Endothelial cell of umbilical vein (primary cell): ENCODE data around the gene CDC42BPB. TPM values are rescaled to one million over a fixed set of nuclear protein-coding genes. Genes with fewer than 3 reads are reported as not detected.

ENCODE experiments used
- BruUV-seq: library from RNA; stranded (reverse); fragments of 400-500 nt; replicated peaks from 2 replicates; lab custom pipeline; 2021; lab: Mats Ljungman, UMichigan
- CTCF ChIA-PET: fragments of 300-600, 350-600 bp; sonication (Branson Sonifier 250); formaldehyde crosslinking; loops from one replicate; lab custom pipeline; 2021; ENCODE audit warnings: antibody characterized with exemption, inconsistent platforms; lab: Charles Lee
- POLR2A ChIA-PET: fragments of 300-600, 350-600 bp; sonication (Branson Sonifier 250); formaldehyde crosslinking; loops from one replicate; lab custom pipeline; 2021; ENCODE audit warnings: antibody characterized with exemption, inconsistent platforms; lab: Charles Lee
- DNase-seq: peaks from one replicate; pipeline ENCODE4 v3.0.0-alpha.2; 2011; ENCODE audit warnings: low read depth, low spot score
- FAIRE-seq: peaks from 2 replicates; lab custom pipeline; 2011; peaks lifted over from hg19 to GRCh38; lab: Jason Lieb, UNC
- H2AFZ ChIP-seq: 2 replicates; pipeline ENCODE4 v1.6.0; 2012; ENCODE audit warnings: low read depth, low read length, control low read depth, inconsistent platforms
- H3K27ac ChIP-seq: 2 replicates; pipeline ENCODE4 v1.5.1; 2011; ENCODE audit warnings: low read depth, mild to moderate bottlenecking, control low read depth, low read length, moderate library complexity; ENCODE audit not compliant: insufficient read depth
- H3K27me3 ChIP-seq, 2 experiments: 2 replicates each; pipeline versions ENCODE4 v1.6.0 to v1.6.1; 2011; ENCODE audit warnings: low read length in 2 of 2, mixed read lengths in 1 of 2; ENCODE audit not compliant: control insufficient read depth in 2 of 2, insufficient read depth in 2 of 2
- H3K36me3 ChIP-seq, 2 experiments: 2 replicates in 1 of 2; 3 replicates in 1 of 2; pipeline ENCODE4 v1.5.1; 2011; ENCODE audit warnings: low read length in 2 of 2, mild to moderate bottlenecking in 1 of 2, moderate library complexity in 1 of 2; ENCODE audit not compliant: control insufficient read depth in 2 of 2, insufficient read depth in 2 of 2; ENCODE audit errors: extremely low read depth in 1 of 2
- H3K4me1 ChIP-seq: 3 replicates; pipeline ENCODE4 v1.5.1; 2011; ENCODE audit warnings: mild to moderate bottlenecking, low read length; ENCODE audit not compliant: control insufficient read depth, insufficient read depth; ENCODE audit errors: extremely low read depth
- H3K4me2 ChIP-seq: 2 replicates; pipeline ENCODE4 v1.6.1; 2011; ENCODE audit warnings: low read length, control low read depth, mixed read lengths; ENCODE audit not compliant: insufficient read depth
- H3K4me3 ChIP-seq, 3 experiments: fragments of 200-600 bp in 1 of 3; sonication (generic), shearing (Covaris generic) in 1 of 3; replicated peaks in 1 of 3; 2 replicates each; pipeline ENCODE4 v1.5.1; 2011 to 2016; ENCODE audit warnings: control low read depth in 3 of 3, low read length in 3 of 3, mild to moderate bottlenecking in 2 of 3, inconsistent platforms in 1 of 3, low read depth in 1 of 3, moderate library complexity in 1 of 3; ENCODE audit not compliant: insufficient read depth in 1 of 3
- H3K79me2 ChIP-seq: 2 replicates; pipeline ENCODE4 v1.6.0; 2012; ENCODE audit warnings: low read length, inconsistent platforms; ENCODE audit not compliant: control insufficient read depth, insufficient read depth
- H3K9ac ChIP-seq: replicated peaks from 2 replicates; pipeline ENCODE3; 2011; ENCODE audit warnings: low read length, control low read depth; ENCODE audit not compliant: insufficient read depth; ENCODE audit errors: extremely low read depth
- H3K9me1 ChIP-seq: replicated peaks from 3 replicates; pipeline ENCODE4 v1.6.0; 2011; ENCODE audit warnings: mild to moderate bottlenecking, low read length; ENCODE audit not compliant: control insufficient read depth, insufficient read depth; ENCODE audit errors: extremely low read depth
- H3K9me3 ChIP-seq: replicated peaks from 2 replicates; pipeline ENCODE4 v1.5.1; 2012; ENCODE audit warnings: low read length, inconsistent platforms; ENCODE audit not compliant: control insufficient read depth, insufficient read depth
- H4K20me1 ChIP-seq: replicated peaks from 2 replicates; pipeline ENCODE3; 2011; ENCODE audit warnings: mild to moderate bottlenecking, low read length; ENCODE audit not compliant: control insufficient read depth, insufficient read depth; ENCODE audit errors: extremely low read depth
- CTCF ChIP-seq, 2 donors: IDR thresholded peaks; 1 replicate in 1 of 2; 2 replicates in 1 of 2; pipeline ENCODE4 v1.5.1; 2011; ENCODE audit warnings: low read length in 2 of 2, mild to moderate bottlenecking in 2 of 2, moderate library complexity in 2 of 2, control low read depth in 1 of 2, inconsistent platforms in 1 of 2, low read depth in 1 of 2; ENCODE audit not compliant: insufficient read depth in 1 of 2; ENCODE audit errors: extremely low read depth in 1 of 2
- EZH2 ChIP-seq: IDR thresholded peaks from 2 replicates; pipeline ENCODE4 v1.6.1; 2012; ENCODE audit warnings: borderline replicate concordance, low read depth, mild to moderate bottlenecking, moderate library complexity, low read length, inconsistent platforms; ENCODE audit not compliant: severe bottlenecking
- FOS ChIP-seq: IDR thresholded peaks from 2 replicates; pipeline ENCODE4 v1.6.1; 2011; ENCODE audit warnings: mild to moderate bottlenecking, low read length, moderate library complexity, borderline replicate concordance; ENCODE audit not compliant: insufficient read depth
- GATA2 ChIP-seq: IDR thresholded peaks from 2 replicates; pipeline ENCODE4 v1.7.0; 2011; ENCODE audit warnings: low read depth, mild to moderate bottlenecking, moderate library complexity, mixed read lengths, low read length; ENCODE audit not compliant: insufficient read length, insufficient read depth
- JUN ChIP-seq: IDR thresholded peaks from 2 replicates; pipeline ENCODE4 v1.6.1; 2011; ENCODE audit warnings: borderline replicate concordance, low read depth; ENCODE audit not compliant: insufficient read length, insufficient read depth
- MAX ChIP-seq: IDR thresholded peaks from 2 replicates; pipeline ENCODE4 v1.6.1; 2011; ENCODE audit not compliant: insufficient read depth, insufficient read length
- POLR2AphosphoS5 ChIP-seq: IDR thresholded peaks from 2 replicates; pipeline ENCODE4 v1.6.1; 2012; ENCODE audit warnings: low read depth, mild to moderate bottlenecking, control low read depth, low read length, moderate library complexity; ENCODE audit not compliant: insufficient read depth
- dilution Hi-C: fragments of 300-500 bp; cut with MboI; formaldehyde crosslinking; loops from one replicate; pipeline ENCODE4 v1.15.0; 2019; ENCODE audit warnings: low sequenced_read_pairs; ENCODE audit not compliant: extremely low pct_ligation_motif_present
- intact Hi-C: fragments of 100-400 bp; cut with micrococcal nuclease; formaldehyde crosslinking; loops from one replicate; pipeline ENCODE4 v1.10.0; 2022
- polyA plus RNA-seq, 4 experiments: library from polyadenylated mRNA; depleted of rRNA in 3 of 4; stranded (reverse) in 3 of 4; unstranded in 1 of 4; fragments of >200 nt; gene quantifications; 2 replicates each; pipeline versions ENCODE4 v1.2.1 to v1.2.3, GENCODE V29; 2011 to 2012; ENCODE audit warnings: missing spikeins in 1 of 4
- total RNA-seq: library from RNA; stranded (reverse); gene quantifications from 2 replicates; pipeline ENCODE4 v1.2.3, GENCODE V29; 2021

CDC42BPB gene
- total and polyA plus RNA-seq, 2 donors (not counting 3 experiments of a cell fraction or from before 2014, with no cell fraction given) = 82.6 to 131 TPM

- Histone ChIP-seq H3K27me3 (no peaks in the 10 kb centered on the region), H3K36me3 (no peaks in the 10 kb centered on the region), H3K9me3 (no peaks in the 10 kb centered on the region), H2AFZ (no peak overlapping the region), H3K4me1 (peaks cover 22% of the 10 kb centered on the region), H3K9me1 (no peaks in the 10 kb centered on the region), H3K4me3 (no peak overlapping the region), H4K20me1 (no peaks in the 10 kb centered on the region), H3K79me2 (no peaks in the 10 kb centered on the region), H3K27ac (no peak overlapping the region), H3K9ac (no peak overlapping the region), H3K4me2 (no peak overlapping the region)
- BruUV-seq = no TSS peak
- FAIRE-seq (no peak), DNase-seq (no peak)
- TF ChIP-seq MAX (no peak), CTCF (IDR thresholded peaks at IDR 0.05; ENCODE audit: extremely low read depth in 1 of 2, insufficient read depth in 1 of 2, low read depth in 1 of 2, low read length in 2 of 2) (no peak), JUN (no peak), GATA2 (no peak), POLR2AphosphoS5 (no peak), EZH2 (no peak), FOS (no peak)
- ChIA-PET POLR2A (no interaction called here), CTCF (interaction anchor here (1.8 to 2.0 kb wide), 2 partner anchors 11 to 323 kb away, joined by 3 to 7 read pairs; partner anchors contain the start of gene CDC42BPB)
- dilution Hi-C loops = no loop called here
- intact Hi-C loops = no loop called here
Observed at GRCh38 chr14:103068351-103069073, 11.2 kb upstream of the CDC42BPB start.
